Measurements from ENCODE around the gene ENPP5.

Gene ENPP5

GRCh38 chr6:46215777-46216176 lies 45.0 kb upstream of the ENPP5 start:
- no peak for TF ChIP-seq CTCF (IDR thresholded peaks at IDR 0.05; ENCODE audit: insufficient read depth, low read length, poor library complexity, severe bottlenecking)

GRCh38 chr6:46215213-46215612 lies 44.4 kb upstream of the ENPP5 start:
- Histone ChIP-seq H3K27me3 (replicated peaks; ENCODE audit: control insufficient read depth, insufficient read depth, low read length) (no peaks in the 10 kb centered on the region), H3K36me3 (ENCODE audit: control insufficient read depth, insufficient read depth, low read length) (no peaks in the 10 kb centered on the region), H3K4me3 (replicated peaks; ENCODE audit: low read depth, low read length) (no peak overlapping the region)
- DNase-seq (ENCODE audit: extremely low read depth, insufficient read length), result no peak
- no peak for TF ChIP-seq CTCF (IDR thresholded peaks at IDR 0.05; ENCODE audit: insufficient read depth, low read length, poor library complexity, severe bottlenecking)

More at GRCh38 chr6:46215777-46216176, 45.0 kb upstream of the ENPP5 start:
- H3K4me3 ChIP-seq (replicated peaks; ENCODE audit: low read depth, low read length), result no peak overlapping the region
- no peak for DNase-seq (ENCODE audit: extremely low read depth, insufficient read length)
- H3K36me3 ChIP-seq (ENCODE audit: control insufficient read depth, insufficient read depth, low read length), result no peaks in the 10 kb centered on the region
- no peaks in the 10 kb centered on the region for H3K27me3 ChIP-seq (replicated peaks; ENCODE audit: control insufficient read depth, insufficient read depth, low read length)

GRCh38 chr6:46211917-46212316 lies 41.1 kb upstream of the ENPP5 start:
- DNase-seq (ENCODE audit: extremely low read depth, insufficient read length), result no peak
- no peaks in the 10 kb centered on the region for H3K27me3 ChIP-seq (replicated peaks; ENCODE audit: control insufficient read depth, insufficient read depth, low read length)
- H3K4me3 ChIP-seq (replicated peaks; ENCODE audit: low read depth, low read length), result no peak overlapping the region
- no peaks in the 10 kb centered on the region for H3K36me3 ChIP-seq (ENCODE audit: control insufficient read depth, insufficient read depth, low read length)
- TF ChIP-seq CTCF (IDR thresholded peaks at IDR 0.05; ENCODE audit: insufficient read depth, low read length, poor library complexity, severe bottlenecking), result no peak

- Histone ChIP-seq H3K27me3 (replicated peaks; ENCODE audit: control insufficient read depth, insufficient read depth, low read length) (no peaks in the 10 kb centered on the region), H3K36me3 (ENCODE audit: control insufficient read depth, insufficient read depth, low read length) (no peaks in the 10 kb centered on the region), H3K4me3 (replicated peaks; ENCODE audit: low read depth, low read length) (no peak overlapping the region)
- DNase-seq (ENCODE audit: extremely low read depth, insufficient read length), result no peak
- no peak for TF ChIP-seq CTCF (IDR thresholded peaks at IDR 0.05; ENCODE audit: insufficient read depth, low read length, poor library complexity, severe bottlenecking)
Observed at GRCh38 chr6:46210294-46210693, 39.5 kb upstream of the ENPP5 start.

- Histone ChIP-seq H3K36me3 (ENCODE audit: control insufficient read depth, insufficient read depth, low read length) (no peaks in the 10 kb centered on the region), H3K4me3 (replicated peaks; ENCODE audit: low read depth, low read length) (no peak overlapping the region), H3K27me3 (replicated peaks; ENCODE audit: control insufficient read depth, insufficient read depth, low read length) (no peaks in the 10 kb centered on the region)
- no peak for TF ChIP-seq CTCF (IDR thresholded peaks at IDR 0.05; ENCODE audit: insufficient read depth, low read length, poor library complexity, severe bottlenecking)
- DNase-seq (ENCODE audit: extremely low read depth, insufficient read length), result no peak
Observed at GRCh38 chr6:46208303-46208702, 37.5 kb upstream of the ENPP5 start.

GRCh38 chr6:46207174-46207573 lies 36.4 kb upstream of the ENPP5 start:
- DNase-seq (ENCODE audit: extremely low read depth, insufficient read length), result no peak
- no peak overlapping the region for H3K4me3 ChIP-seq (replicated peaks; ENCODE audit: low read depth, low read length)

More at GRCh38 chr6:46207174-46207573, 36.4 kb upstream of the ENPP5 start:
- H3K36me3 ChIP-seq (ENCODE audit: control insufficient read depth, insufficient read depth, low read length), result no peaks in the 10 kb centered on the region
- H3K27me3 ChIP-seq (replicated peaks; ENCODE audit: control insufficient read depth, insufficient read depth, low read length), result no peaks in the 10 kb centered on the region
- TF ChIP-seq CTCF (IDR thresholded peaks at IDR 0.05; ENCODE audit: insufficient read depth, low read length, poor library complexity, severe bottlenecking), result no peak
